H9 (cell line): ENCODE data around the gene MCFD2. TPM values are rescaled to one million over a fixed set of nuclear protein-coding genes. Genes with fewer than 3 reads are reported as not detected.

Source experiments
- DNase-seq: peaks from one replicate; pipeline ENCODE4 v3.0.0-alpha.2; 2017
- H2AFZ ChIP-seq: one replicate; pipeline ENCODE4 v1.6.1; 2013; ENCODE audit warnings: mild to moderate bottlenecking, low read length, control low read depth, moderate library complexity
- H2AK5ac ChIP-seq: 2 replicates; pipeline ENCODE4 v1.6.1; 2013; ENCODE audit warnings: low read length, control low read depth, mixed read lengths; ENCODE audit not compliant: insufficient read length
- H2BK120ac ChIP-seq: one replicate; pipeline ENCODE4 v1.6.1; 2013; ENCODE audit warnings: low read depth, mild to moderate bottlenecking, low read length, control low read depth, inconsistent platforms; ENCODE audit not compliant: poor library complexity, severe bottlenecking
- H2BK12ac ChIP-seq: 2 replicates; pipeline ENCODE4 v1.6.1; 2013; ENCODE audit warnings: low read length, control low read depth, mixed read lengths, low read depth; ENCODE audit not compliant: insufficient read length
- H2BK15ac ChIP-seq: 2 replicates; pipeline ENCODE4 v1.6.1; 2013; ENCODE audit warnings: low read depth, low read length, control low read depth
- H2BK20ac ChIP-seq: one replicate; pipeline ENCODE4 v1.6.1; 2013; ENCODE audit warnings: low read depth, mild to moderate bottlenecking, low read length, control low read depth, inconsistent platforms; ENCODE audit not compliant: poor library complexity, severe bottlenecking
- H2BK5ac ChIP-seq: 2 replicates; pipeline ENCODE4 v1.6.1; 2013; ENCODE audit warnings: low read length, control low read depth, mixed read lengths; ENCODE audit not compliant: insufficient read length
- H3K14ac ChIP-seq: 2 replicates; pipeline ENCODE4 v1.6.1; 2013; ENCODE audit warnings: low read length, control low read depth; ENCODE audit not compliant: insufficient read depth
- H3K18ac ChIP-seq: 2 replicates; pipeline ENCODE4 v1.6.1; 2013; ENCODE audit warnings: low read depth, mild to moderate bottlenecking, mixed read lengths, low read length, control low read depth; ENCODE audit not compliant: insufficient read length
- H3K23ac ChIP-seq: 2 replicates; pipeline ENCODE4 v1.6.1; 2013; ENCODE audit warnings: low read length, control low read depth, mixed read lengths, low read depth; ENCODE audit not compliant: insufficient read length
- H3K23me2 ChIP-seq: 2 replicates; pipeline ENCODE4 v1.6.1; 2013; ENCODE audit warnings: low read depth, mild to moderate bottlenecking, mixed read lengths, low read length, control low read depth; ENCODE audit not compliant: insufficient read length, poor library complexity, severe bottlenecking
- H3K27ac ChIP-seq: 2 replicates; pipeline ENCODE4 v1.5.1; 2013; ENCODE audit warnings: low read length, control low read depth, mixed read lengths, low read depth; ENCODE audit not compliant: insufficient read length
- H3K27me3 ChIP-seq: 2 replicates; pipeline ENCODE4 v1.6.1; 2013; ENCODE audit warnings: low read length, control low read depth, inconsistent platforms; ENCODE audit not compliant: insufficient read depth
- H3K4ac ChIP-seq: 2 replicates; pipeline ENCODE4 v1.6.1; 2013; ENCODE audit warnings: low read depth, mild to moderate bottlenecking, control low read depth, inconsistent platforms, low read length, moderate library complexity
- H3K4me1 ChIP-seq: 2 replicates; pipeline ENCODE4 v1.6.1; 2013; ENCODE audit warnings: low read length, control low read depth, inconsistent platforms; ENCODE audit not compliant: insufficient read depth
- H3K4me2 ChIP-seq: 2 replicates; pipeline ENCODE4 v1.6.1; 2013; ENCODE audit warnings: low read length, control low read depth, mixed read lengths; ENCODE audit not compliant: insufficient read length, insufficient read depth
- H3K56ac ChIP-seq: 2 replicates; pipeline ENCODE4 v1.6.1; 2013; ENCODE audit warnings: low read depth, mild to moderate bottlenecking, mixed read lengths, low read length, control low read depth; ENCODE audit not compliant: insufficient read length
- H3K79me1 ChIP-seq: 2 replicates; pipeline ENCODE4 v1.6.1; 2013; ENCODE audit warnings: low read depth, mild to moderate bottlenecking, moderate library complexity, low read length, control low read depth, inconsistent platforms; ENCODE audit not compliant: insufficient read depth, poor library complexity, severe bottlenecking
- H3K79me2 ChIP-seq: 2 replicates; pipeline ENCODE4 v1.6.1; 2013; ENCODE audit warnings: low read length, control low read depth, inconsistent platforms; ENCODE audit not compliant: insufficient read depth
- H3K9ac ChIP-seq: 2 replicates; pipeline ENCODE4 v1.6.1; 2013; ENCODE audit warnings: low read length, control low read depth, mixed read lengths; ENCODE audit not compliant: insufficient read length; ENCODE audit errors: extremely low read depth
- H3K9me3 ChIP-seq: one replicate; pipeline ENCODE4 v1.6.1; 2013; ENCODE audit warnings: low read depth, low read length, inconsistent platforms; ENCODE audit not compliant: control insufficient read depth
- H3T11ph ChIP-seq: one replicate; pipeline ENCODE4 v1.6.1; 2013; ENCODE audit warnings: mild to moderate bottlenecking, low read length, control low read depth, inconsistent platforms
- H4K20me1 ChIP-seq: one replicate; pipeline ENCODE4 v1.6.1; 2013; ENCODE audit not compliant: control insufficient read depth, insufficient read length, insufficient read depth
- H4K5ac ChIP-seq: 2 replicates; pipeline ENCODE4 v1.6.1; 2013; ENCODE audit warnings: low read depth, mild to moderate bottlenecking, mixed read lengths, low read length, control low read depth; ENCODE audit not compliant: insufficient read length
- H4K8ac ChIP-seq: replicated peaks from 2 replicates; pipeline ENCODE4 v1.6.1; 2013; ENCODE audit warnings: low read length, control low read depth, mixed read lengths, low read depth; ENCODE audit not compliant: insufficient read length
- H4K91ac ChIP-seq: 2 replicates; pipeline ENCODE4 v1.6.1; 2013; ENCODE audit warnings: low read depth, mild to moderate bottlenecking, moderate library complexity, mixed read lengths, low read length, control low read depth; ENCODE audit not compliant: insufficient read length
- H3K27ac Mint-ChIP-seq, 3 experiments: 2 replicates in 2 of 3; 3 replicates in 1 of 3; pipeline ENCODE4 v1.8.0; 2020 to 2021; ENCODE audit warnings: mixed read lengths in 3 of 3, mild to moderate bottlenecking in 1 of 3, moderate library complexity in 1 of 3
- H3K27me3 Mint-ChIP-seq: 2 replicates; pipeline ENCODE4 v1.8.0; 2021; ENCODE audit warnings: low read depth, mild to moderate bottlenecking, moderate library complexity, mixed read lengths
- H3K36me3 Mint-ChIP-seq, 3 experiments: 2 replicates in 2 of 3; 3 replicates in 1 of 3; pipeline ENCODE4 v1.8.0; 2020 to 2021; ENCODE audit warnings: low read depth in 3 of 3, mixed read lengths in 3 of 3; ENCODE audit not compliant: insufficient read depth in 1 of 3
- H3K4me1 Mint-ChIP-seq, 2 experiments: 2 replicates each; pipeline ENCODE4 v1.8.0; 2020; ENCODE audit warnings: mixed read lengths in 2 of 2
- H3K4me3 Mint-ChIP-seq, 2 experiments: 2 replicates in 1 of 2; 3 replicates in 1 of 2; pipeline ENCODE4 v1.8.0; 2020 to 2021; ENCODE audit warnings: mild to moderate bottlenecking in 2 of 2, mixed read lengths in 2 of 2, moderate library complexity in 1 of 2
- H3K9me3 Mint-ChIP-seq, 2 experiments: 2 replicates in 1 of 2; 3 replicates in 1 of 2; pipeline ENCODE4 v1.8.0; 2020; ENCODE audit warnings: mild to moderate bottlenecking in 2 of 2, mixed read lengths in 2 of 2, moderate library complexity in 1 of 2
- WGBS: extraction: QIAGEN DNeasy Blood & Tissue Kit; methylation state at CpG from one replicate; pipeline ENCODE4 v1.1.7; 2013; ENCODE audit warnings: missing lambda C conversion rate, low lambda C conversion rate, mixed read lengths; ENCODE audit not compliant: insufficient read length; ENCODE audit errors: extremely low coverage; 5-methylcytosine and 5-hydroxymethylcytosine counted together
- total RNA-seq: library from RNA; stranded (reverse); gene quantifications from 2 replicates; pipeline ENCODE4 v1.2.1, GENCODE V29; 2021
- TF ChIP-seq, protein P1 (sequence below): fragments of 200-600 bp; sonication (generic); conservative IDR thresholded peaks from 3 replicates; pipeline ENCODE4 v1.8.0; 2021; ENCODE audit warnings: antibody characterized with exemption, mild to moderate bottlenecking

MCFD2 gene
- total RNA-seq, 1 experiment from 2014 or later, result 64.6 TPM

DNA sequence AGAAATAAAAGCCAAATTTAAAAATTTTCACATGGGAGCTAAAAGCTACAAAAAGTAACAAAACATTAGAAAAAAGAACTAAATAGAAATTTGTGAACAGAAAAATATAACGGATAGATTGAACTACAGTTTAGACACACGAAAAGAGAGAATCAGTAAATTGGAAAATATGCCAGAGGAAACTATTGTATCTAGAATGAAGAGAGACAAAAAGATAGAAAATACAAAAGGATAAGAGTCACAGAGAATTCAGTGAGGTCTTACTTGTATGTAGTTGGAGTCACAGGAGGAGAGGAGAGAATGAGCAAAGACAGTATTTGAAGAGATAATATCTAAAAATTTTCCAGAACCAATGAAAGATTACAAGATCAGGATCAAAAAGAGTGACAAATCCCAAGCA lies 11.3 kb upstream of the MCFD2 start:
- H3K27ac Mint-ChIP-seq, result no peak overlapping the region
- H3K27me3 Mint-ChIP-seq, result no peaks in the 10 kb centered on the region
- no peak overlapping the region for H4K5ac ChIP-seq
- no peak overlapping the region for H4K8ac ChIP-seq
- no peak overlapping the region for H3K4ac ChIP-seq
- H3K23me2 ChIP-seq, result no peaks in the 10 kb centered on the region
- H3K9ac ChIP-seq, result no peak overlapping the region
- H2BK15ac ChIP-seq, result no peak overlapping the region
- no peak overlapping the region for H3K4me3 Mint-ChIP-seq
- no peaks in the 10 kb centered on the region; the same call in 1 of the 2 replicates for H3K4me1 ChIP-seq
- no peak overlapping the region for H2BK5ac ChIP-seq
- H3K79me2 ChIP-seq, result no peaks in the 10 kb centered on the region
- WGBS, result no CpG with 5 or more reads among the region's 2 CpGs
- H3K18ac ChIP-seq, result no peak overlapping the region
- no peak overlapping the region for H3K23ac ChIP-seq
- no peak overlapping the region for H3K4me2 ChIP-seq
- no peak overlapping the region for H3K27ac ChIP-seq
- no peaks in the 10 kb centered on the region for H3K9me3 ChIP-seq
- H4K20me1 ChIP-seq, result no peaks in the 10 kb centered on the region
- peaks cover 18% of the 10 kb centered on the region in 2 experiments for H3K9me3 Mint-ChIP-seq
- H3K36me3 Mint-ChIP-seq, result peaks cover 16 to 23% (median 19%) of the 10 kb centered on the region in 3 experiments
- H3T11ph ChIP-seq, result no peak overlapping the region
- no peak overlapping the region for H2BK120ac ChIP-seq
- H3K56ac ChIP-seq, result no peak overlapping the region
- no peaks in the 10 kb centered on the region for H3K27me3 ChIP-seq
- H3K79me1 ChIP-seq, result no peaks in the 10 kb centered on the region
- no peak for DNase-seq
- H3K14ac ChIP-seq, result no peak overlapping the region
- H2AFZ ChIP-seq, result no peak overlapping the region
- no peak overlapping the region for H2AK5ac ChIP-seq
- no peak overlapping the region for H2BK20ac ChIP-seq
- no peak overlapping the region for H4K91ac ChIP-seq
- H3K4me1 Mint-ChIP-seq, result peaks cover 8 to 9% of the 10 kb centered on the region in 2 experiments
- no peak overlapping the region for H2BK12ac ChIP-seq
- TF ChIP-seq, protein P1, sequence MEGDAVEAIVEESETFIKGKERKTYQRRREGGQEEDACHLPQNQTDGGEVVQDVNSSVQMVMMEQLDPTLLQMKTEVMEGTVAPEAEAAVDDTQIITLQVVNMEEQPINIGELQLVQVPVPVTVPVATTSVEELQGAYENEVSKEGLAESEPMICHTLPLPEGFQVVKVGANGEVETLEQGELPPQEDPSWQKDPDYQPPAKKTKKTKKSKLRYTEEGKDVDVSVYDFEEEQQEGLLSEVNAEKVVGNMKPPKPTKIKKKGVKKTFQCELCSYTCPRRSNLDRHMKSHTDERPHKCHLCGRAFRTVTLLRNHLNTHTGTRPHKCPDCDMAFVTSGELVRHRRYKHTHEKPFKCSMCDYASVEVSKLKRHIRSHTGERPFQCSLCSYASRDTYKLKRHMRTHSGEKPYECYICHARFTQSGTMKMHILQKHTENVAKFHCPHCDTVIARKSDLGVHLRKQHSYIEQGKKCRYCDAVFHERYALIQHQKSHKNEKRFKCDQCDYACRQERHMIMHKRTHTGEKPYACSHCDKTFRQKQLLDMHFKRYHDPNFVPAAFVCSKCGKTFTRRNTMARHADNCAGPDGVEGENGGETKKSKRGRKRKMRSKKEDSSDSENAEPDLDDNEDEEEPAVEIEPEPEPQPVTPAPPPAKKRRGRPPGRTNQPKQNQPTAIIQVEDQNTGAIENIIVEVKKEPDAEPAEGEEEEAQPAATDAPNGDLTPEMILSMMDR, result no peak
